MM.1S (cell line): ENCODE results near the gene EVI5.
"Not testable (repeated sequence)": the region's sequence is repeated elsewhere in the genome, so short reads cannot be mapped to it uniquely, and the experiment has no call there.

Source experiments
- DNase-seq: peaks from one replicate; pipeline ENCODE4 v3.0.0-alpha.2; 2015
- H2AFZ ChIP-seq: fragments of 300-600 bp; sonication (generic); 2 replicates; pipeline ENCODE4 v1.6.0; 2016; ENCODE audit warnings: antibody characterized with exemption, low read length
- H3F3A ChIP-seq: fragments of 300-600 bp; sonication (generic); 2 replicates; pipeline ENCODE4 v1.6.1; 2016; ENCODE audit warnings: mild to moderate bottlenecking, antibody characterized with exemption, low read length, moderate library complexity, mixed read lengths; ENCODE audit not compliant: insufficient read depth
- H3K27ac ChIP-seq: fragments of 300-600 bp; sonication (generic); 2 replicates; pipeline ENCODE4 v1.5.1; 2016; ENCODE audit warnings: mild to moderate bottlenecking, low read length
- H3K27me3 ChIP-seq: fragments of 300-600 bp; sonication (generic); replicated peaks from 2 replicates; pipeline ENCODE4 v1.6.0; 2016; ENCODE audit warnings: low read length; ENCODE audit not compliant: insufficient read depth
- H3K36me3 ChIP-seq: fragments of 300-600 bp; sonication (generic); replicated peaks from 2 replicates; pipeline ENCODE4 v1.6.1; 2016; ENCODE audit warnings: mild to moderate bottlenecking, low read length, mixed read lengths; ENCODE audit not compliant: insufficient read depth
- H3K4me1 ChIP-seq: fragments of 300-600 bp; sonication (generic); 2 replicates; pipeline ENCODE4 v1.6.1; 2016; ENCODE audit warnings: low read length, mixed read lengths
- H3K4me2 ChIP-seq: fragments of 300-600 bp; sonication (generic); 2 replicates; pipeline ENCODE4 v1.6.0; 2016; ENCODE audit warnings: low read depth, low read length
- H3K4me3 ChIP-seq: fragments of 300-600 bp; sonication (generic); 2 replicates; pipeline ENCODE4 v1.5.1; 2016; ENCODE audit warnings: low read length, mixed read lengths
- H3K79me2 ChIP-seq: fragments of 300-600 bp; sonication (generic); 2 replicates; pipeline ENCODE4 v1.6.1; 2016; ENCODE audit warnings: mixed run types, low read length, mixed read lengths
- H3K9ac ChIP-seq: fragments of 300-600 bp; sonication (generic); 2 replicates; pipeline ENCODE4 v1.6.1; 2016; ENCODE audit warnings: low read length, mixed read lengths
- H3K9me2 ChIP-seq: fragments of 300-600 bp; sonication (generic); replicated peaks from 2 replicates; pipeline ENCODE4 v1.6.1; 2016; ENCODE audit warnings: mild to moderate bottlenecking, low read length, mixed read lengths; ENCODE audit not compliant: insufficient read depth
- H3K9me3 ChIP-seq: fragments of 300-600 bp; sonication (generic); replicated peaks from 2 replicates; pipeline ENCODE4 v1.6.1; 2016; ENCODE audit warnings: mild to moderate bottlenecking, low read length, mixed read lengths; ENCODE audit not compliant: insufficient read depth
- H4K20me1 ChIP-seq: fragments of 300-600 bp; sonication (generic); 2 replicates; pipeline ENCODE4 v1.6.1; 2016; ENCODE audit warnings: mild to moderate bottlenecking, low read length, moderate library complexity, mixed read lengths; ENCODE audit not compliant: insufficient read depth
- CTCF ChIP-seq: fragments of 300-600 bp; sonication (generic); IDR thresholded peaks from 2 replicates; pipeline ENCODE4 v1.5.1; 2016; ENCODE audit warnings: antibody characterized with exemption, low read length, mixed read lengths
- EZH2 ChIP-seq: fragments of 300-600 bp; sonication (generic); optimal IDR thresholded peaks from 2 replicates; pipeline ENCODE3; 2017; ENCODE audit warnings: low read depth, mild to moderate bottlenecking, antibody characterized with exemption, low read length, mixed read lengths
- EZH2phosphoT487 ChIP-seq: fragments of 300-600 bp; sonication (generic); IDR thresholded peaks from 2 replicates; pipeline ENCODE4 v1.6.1; 2018; ENCODE audit warnings: antibody characterized with exemption, low read length

EVI5 gene

GRCh38 chr1:92728697-92729096 is 56.2 kb downstream of the EVI5 start:
- H3K27me3 ChIP-seq = no peaks in the 10 kb centered on the region
- no peak overlapping the region for H3K4me3 ChIP-seq
- no peaks in the 10 kb centered on the region for H3K9me3 ChIP-seq
- H3K4me2 ChIP-seq = no peak overlapping the region
- no peak for DNase-seq
- no peaks in the 10 kb centered on the region for H3K79me2 ChIP-seq
- H3K27ac ChIP-seq = no peak overlapping the region
- H4K20me1 ChIP-seq = no peaks in the 10 kb centered on the region
- H3K4me1 ChIP-seq = no peaks in the 10 kb centered on the region
- no peak for TF ChIP-seq EZH2
- no peak for TF ChIP-seq EZH2phosphoT487
- TF ChIP-seq CTCF = no peak
- no peaks in the 10 kb centered on the region for H3K9me2 ChIP-seq
- H2AFZ ChIP-seq = no peak overlapping the region
- H3K9ac ChIP-seq = no peak overlapping the region
- H3F3A ChIP-seq = no peaks in the 10 kb centered on the region
- no peaks in the 10 kb centered on the region for H3K36me3 ChIP-seq

- not testable (repeated sequence) for H3K27me3 ChIP-seq, H3K79me2 ChIP-seq, H3F3A ChIP-seq, H3K9ac ChIP-seq, H3K9me3 ChIP-seq, H2AFZ ChIP-seq, H3K4me3 ChIP-seq, DNase-seq, H3K27ac ChIP-seq, H3K9me2 ChIP-seq, H3K4me2 ChIP-seq, H3K4me1 ChIP-seq, H3K36me3 ChIP-seq, H4K20me1 ChIP-seq
These were observed 61.2 kb downstream of the EVI5 start for GRCh38 chr1:92723713-92724112.

GRCh38 chr1:92721886-92722285 is 63.0 kb downstream of the EVI5 start:
- Histone ChIP-seq H3K27ac (no peak overlapping the region), H3K9ac (no peak overlapping the region), H3K36me3 (no peaks in the 10 kb centered on the region), H4K20me1 (no peaks in the 10 kb centered on the region), H3K9me2 (no peaks in the 10 kb centered on the region), H3K4me2 (no peak overlapping the region), H2AFZ (no peak overlapping the region), H3K4me1 (no peaks in the 10 kb centered on the region), H3K27me3 (no peaks in the 10 kb centered on the region), H3K9me3 (no peaks in the 10 kb centered on the region), H3K79me2 (no peaks in the 10 kb centered on the region), H3K4me3 (no peak overlapping the region), H3F3A (no peaks in the 10 kb centered on the region)
- TF ChIP-seq EZH2 (no peak), CTCF (no peak), EZH2phosphoT487 (no peak)
- no peak for DNase-seq

GRCh38 chr1:92721157-92721556 is 63.8 kb downstream of the EVI5 start:
- H3K9ac ChIP-seq, H3K79me2 ChIP-seq: not testable (repeated sequence)

GRCh38 chr1:92715476-92715951 is 69.4 kb downstream of the EVI5 start:
- not testable (repeated sequence) for H3K9me3 ChIP-seq, H3K4me2 ChIP-seq, H2AFZ ChIP-seq, H3F3A ChIP-seq, H3K36me3 ChIP-seq, H3K9ac ChIP-seq, H3K4me1 ChIP-seq, H3K27ac ChIP-seq, H3K4me3 ChIP-seq, H4K20me1 ChIP-seq, H3K27me3 ChIP-seq, DNase-seq, H3K79me2 ChIP-seq, H3K9me2 ChIP-seq

More at GRCh38 chr1:92721157-92721556, 63.8 kb downstream of the EVI5 start:
- not testable (repeated sequence) for H3K4me2 ChIP-seq, H3K4me3 ChIP-seq, H3K27me3 ChIP-seq, H4K20me1 ChIP-seq, H2AFZ ChIP-seq, DNase-seq, H3K27ac ChIP-seq, H3K9me2 ChIP-seq, H3F3A ChIP-seq, H3K4me1 ChIP-seq, H3K9me3 ChIP-seq, H3K36me3 ChIP-seq
